HL-60/S4 treated with retinoic acid at 250 ng/mL for 4 days and 3 days (cell line): ENCODE data around the gene ZNF865.
"Not testable (repeated sequence)": the region's sequence is repeated elsewhere in the genome, so short reads cannot be mapped to it uniquely, and the experiment has no call there.

Experiments used
- in situ Hi-C: fragments of 300-500 bp; cut with MboI; formaldehyde crosslinking; loops from 2 replicates; pipeline ENCODE4 v1.7.0; 2022; ENCODE audit warnings: low sequenced_read_pairs

The ZNF865 gene

GRCh38 chr19:55605637-55606470 is at the start of gene ZNF865:
ZNF865 (plus strand) TSS chr19:55605647; CDS start chr19:55613619, 7,972 bp downstream.
- in situ Hi-C loops, result no loop called here

GRCh38 chr19:55559684-55560083 is 45.8 kb upstream of the ZNF865 start:
- in situ Hi-C loops, result no loop called here

- in situ Hi-C loops, result no loop called here
Observed at GRCh38 chr19:55563261-55563690, 42.2 kb upstream of the ZNF865 start.

- in situ Hi-C loops, result no loop called here
Observed at GRCh38 chr19:55566823-55567222, 38.6 kb upstream of the ZNF865 start.

GRCh38 chr19:55567708-55568328 is 37.6 kb upstream of the ZNF865 start:
- in situ Hi-C loops, result no loop called here

GRCh38 chr19:55569477-55569876 is 36.0 kb upstream of the ZNF865 start:
- in situ Hi-C loops, result not testable (repeated sequence)

GRCh38 chr19:55573929-55574328 is 31.5 kb upstream of the ZNF865 start:
- in situ Hi-C loops, result not testable (repeated sequence)

- in situ Hi-C loops, result no loop called here
Observed at GRCh38 chr19:55576746-55577145, 28.7 kb upstream of the ZNF865 start.

GRCh38 chr19:55578031-55578760 is 27.3 kb upstream of the ZNF865 start:
- in situ Hi-C loops, result no loop called here

GRCh38 chr19:55578761-55579747 is 26.4 kb upstream of the ZNF865 start:
- in situ Hi-C loops, result no loop called here

- in situ Hi-C loops, result no loop called here
Observed at GRCh38 chr19:55579766-55580621, 25.5 kb upstream of the ZNF865 start.

GRCh38 chr19:55580628-55581144 is 24.8 kb upstream of the ZNF865 start, which contains the start of gene ZNF579:
ZNF579 (minus strand) TSS chr19:55580848; CDS start chr19:55579639, 1,209 bp downstream.
- in situ Hi-C loops, result no loop called here

- in situ Hi-C loops, result no loop called here
Observed at GRCh38 chr19:55581145-55581822, 24.2 kb upstream of the ZNF865 start.

GRCh38 chr19:55581823-55582223 is 23.6 kb upstream of the ZNF865 start:
- in situ Hi-C loops, result no loop called here

GRCh38 chr19:55582284-55582683 is 23.2 kb upstream of the ZNF865 start:
- in situ Hi-C loops, result not testable (repeated sequence)

GRCh38 chr19:55583897-55584296 is 21.6 kb upstream of the ZNF865 start:
- in situ Hi-C loops, result not testable (repeated sequence)

- in situ Hi-C loops, result no loop called here
Observed at GRCh38 chr19:55584871-55585270, 20.6 kb upstream of the ZNF865 start.

GRCh38 chr19:55585658-55586339 is 19.6 kb upstream of the ZNF865 start:
- in situ Hi-C loops, result no loop called here
